ENCODE measurements around the gene SLF2.
"Not testable (repeated sequence)": the region's sequence is repeated elsewhere in the genome, so short reads cannot be mapped to it uniquely, and the experiment has no call there.

Gene SLF2

DNA sequence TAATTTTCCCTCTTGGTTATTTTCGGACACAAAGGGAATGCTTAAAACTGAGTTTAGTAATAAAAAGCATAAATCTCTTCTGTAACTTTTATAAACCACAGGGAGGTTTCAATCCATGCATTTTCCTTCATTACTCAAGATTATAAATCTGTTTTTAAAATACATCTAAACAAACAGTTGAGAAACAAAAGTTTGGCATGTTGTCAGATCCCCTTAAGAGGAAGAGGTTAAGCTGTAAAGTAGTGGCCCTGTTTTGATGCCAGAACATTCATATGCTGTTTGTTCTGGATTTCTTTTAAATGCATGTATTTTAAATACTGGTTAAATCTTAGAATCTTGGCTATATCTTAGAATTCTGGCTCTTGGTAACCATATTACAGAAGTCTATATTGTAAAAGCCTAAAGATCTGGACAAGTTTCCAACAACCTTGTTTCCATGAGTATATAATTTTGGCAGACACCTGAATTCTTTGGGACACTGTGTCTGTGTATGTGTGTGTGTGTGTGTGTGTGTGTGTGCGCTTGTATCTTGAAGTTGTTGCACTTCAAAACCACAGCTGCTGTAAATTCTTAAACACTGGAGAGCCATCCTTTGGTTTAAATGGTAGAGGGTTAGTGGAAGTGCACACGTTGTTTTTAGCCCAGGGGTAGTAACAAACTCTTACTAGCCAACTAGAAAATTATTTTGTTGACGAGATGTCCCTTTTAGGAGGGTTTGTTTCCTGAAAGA is 49.8 kb downstream of the SLF2 start:
- DNase-seq, result no peak

GRCh38 chr10:100963826-100964225 is 51.1 kb downstream of the SLF2 start:
- DNase-seq, result no peak

DNA sequence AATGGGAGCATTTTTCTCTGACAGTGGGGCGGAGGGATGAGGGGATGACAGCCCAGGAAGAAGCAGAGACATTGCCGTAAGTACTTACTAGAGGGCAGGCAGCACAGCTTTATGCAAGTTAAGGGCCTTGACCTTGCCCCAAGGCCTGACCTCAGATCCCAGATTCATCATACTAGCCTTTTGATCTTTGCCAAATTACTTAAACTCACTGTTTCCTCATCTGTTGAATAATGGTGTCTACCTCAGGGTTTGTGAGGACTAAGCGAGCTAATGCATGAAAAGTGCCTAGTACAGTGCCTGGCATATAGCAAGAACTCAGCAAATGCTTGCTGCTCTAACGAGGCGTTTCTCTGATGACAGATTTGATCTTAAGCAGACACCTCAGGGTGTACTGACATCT is 53.1 kb downstream of the SLF2 start:
- DNase-seq, result no peak

GRCh38 chr10:100966887-100967286 is 54.1 kb downstream of the SLF2 start:
- no peak for DNase-seq

GRCh38 chr10:100967332-100967731 is 54.6 kb downstream of the SLF2 start:
- DNase-seq, result no peak

DNA sequence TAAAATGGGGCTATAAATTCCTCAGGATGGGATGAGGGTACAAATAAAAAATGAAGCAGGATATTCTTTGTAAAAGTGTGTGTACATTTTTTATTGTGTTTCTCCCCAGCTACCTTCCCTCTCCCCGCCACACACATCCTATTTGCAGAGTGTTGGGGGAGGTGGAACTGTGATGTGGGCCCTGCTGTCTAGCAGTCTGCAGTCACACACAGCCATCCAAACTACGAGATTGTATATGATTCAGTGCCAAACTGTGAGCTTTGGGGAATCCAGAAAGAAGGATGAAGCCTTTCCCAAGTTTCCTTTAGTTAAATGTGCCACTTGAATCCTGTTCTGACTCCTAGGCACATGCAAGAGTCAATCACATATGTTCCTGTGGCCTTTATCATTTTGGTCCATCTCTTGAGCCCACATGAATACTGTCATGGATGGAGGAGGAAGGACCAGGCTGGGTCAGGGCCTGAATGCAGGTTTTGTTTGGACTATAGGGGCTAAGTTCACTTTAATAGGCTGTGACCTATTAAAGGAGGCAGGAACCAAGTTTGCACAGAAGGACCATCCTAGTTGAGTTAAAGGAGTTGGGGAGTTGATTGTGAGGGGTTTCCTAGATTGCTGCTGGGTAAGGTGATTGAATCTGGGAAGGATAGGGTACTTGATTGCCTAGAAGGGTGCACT is 55.4 kb downstream of the SLF2 start:
- DNase-seq, result peak in 1 of 51 donors; percentile 19

DNA sequence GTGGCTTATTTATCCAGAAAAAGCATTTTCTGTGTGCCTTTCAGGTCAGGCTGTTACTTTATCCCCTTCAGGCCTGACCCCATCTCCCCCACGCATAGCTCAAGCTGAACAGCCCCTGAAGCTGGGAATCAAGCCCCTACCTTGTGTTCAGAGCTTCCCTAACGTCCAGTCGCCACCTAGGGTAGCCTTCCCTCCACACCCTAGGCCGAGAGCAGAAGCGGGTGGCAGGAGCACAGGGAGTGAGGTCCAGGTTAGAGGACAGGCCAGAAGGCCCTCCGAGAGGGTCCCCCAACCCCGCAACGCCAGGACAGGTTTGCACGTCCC is 56.1 kb downstream of the SLF2 start:
- DNase-seq, result peak in 1 of 51 donors; percentile 62

DNA sequence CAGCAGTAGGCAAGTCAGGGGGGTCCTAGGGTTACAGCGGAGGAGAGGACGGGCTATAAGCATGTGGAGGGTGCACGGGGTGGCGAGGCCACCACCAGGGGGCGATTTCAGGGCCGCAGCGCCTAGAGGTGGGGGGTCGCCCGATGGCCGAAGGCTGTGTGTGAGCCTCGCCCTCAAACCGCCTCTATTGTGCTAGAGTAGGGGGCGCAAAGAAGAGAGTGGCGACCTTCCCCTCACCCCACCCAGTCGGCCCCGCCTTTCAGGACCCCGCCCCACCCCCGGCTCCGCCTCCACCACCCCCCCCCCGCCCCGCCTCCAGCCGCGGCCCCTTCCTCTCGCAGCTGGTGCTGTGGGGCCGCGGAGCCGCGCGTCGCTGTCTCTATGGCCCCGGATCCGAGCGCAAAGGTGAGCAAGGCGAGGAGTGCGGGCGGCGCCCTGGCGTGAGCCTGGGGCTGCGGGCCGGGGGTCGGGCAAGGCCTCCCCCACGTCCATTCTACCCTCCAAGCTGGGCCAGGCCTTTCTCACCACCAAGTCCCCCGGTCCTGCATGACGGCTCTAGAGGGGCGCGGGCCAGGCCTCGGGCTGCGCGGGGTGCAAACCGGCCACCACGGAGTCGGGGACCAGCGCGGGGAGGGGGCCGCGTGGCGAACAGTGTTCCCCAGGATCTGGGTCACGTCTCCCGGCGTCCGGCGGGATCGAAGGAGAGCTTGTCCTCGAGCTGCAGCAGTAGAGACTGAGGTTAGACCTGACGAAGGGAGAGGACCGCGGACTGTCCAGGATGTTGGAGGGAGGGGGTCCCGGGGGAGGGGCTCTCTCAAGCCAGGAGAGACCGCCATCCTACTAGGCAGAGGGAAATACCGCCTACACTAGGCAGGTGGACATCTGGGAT is 56.7 kb downstream of the SLF2 start, which contains the start of gene SEMA4G:
TSS of gene SEMA4G (plus strand) at position 318 of the 889 bp plus-strand sequence. CDS start 3,409 bp downstream, outside the sequence.
- DNase-seq, result peak in 21 of 51 donors; percentile 18 to 65 (median 34)

DNA sequence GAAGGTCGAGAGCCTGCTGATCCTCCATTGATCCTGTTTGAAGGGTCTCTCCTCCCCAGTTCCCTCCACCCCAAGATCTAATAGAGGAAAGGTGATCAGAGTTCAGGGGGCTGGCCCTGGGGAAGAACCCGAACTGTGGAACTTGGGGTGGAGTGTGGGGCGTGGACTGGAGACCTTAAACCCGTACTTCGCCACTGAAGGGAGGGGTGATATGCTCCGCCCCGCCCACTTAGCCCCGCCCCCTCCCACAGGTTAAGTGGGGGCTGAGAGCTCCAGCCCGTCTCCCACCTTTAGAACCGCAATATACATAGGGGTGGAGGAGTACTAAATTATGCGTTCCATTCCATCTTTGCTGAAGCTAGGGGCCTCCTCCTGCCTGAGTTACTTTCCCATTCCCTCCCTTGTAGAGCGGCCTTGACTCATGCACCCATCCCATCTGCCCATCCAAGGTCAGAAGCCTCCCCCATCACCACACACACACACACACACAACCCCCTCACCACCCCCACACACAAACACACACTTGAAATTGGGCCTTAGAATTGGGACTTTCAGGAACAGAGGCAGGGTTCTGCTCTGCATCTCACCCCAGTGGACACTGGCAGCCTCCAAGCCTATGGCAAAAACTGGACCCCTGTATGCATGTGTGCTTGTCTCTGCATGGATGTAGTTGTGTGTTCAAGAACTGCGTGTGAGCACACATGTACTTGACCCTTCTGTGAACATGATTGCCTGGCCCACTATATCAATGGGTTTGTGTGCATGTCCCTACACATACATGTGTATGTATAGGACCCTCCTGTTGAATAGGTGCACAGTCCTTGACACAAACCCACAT is 57.5 kb downstream of the SLF2 start:
- peak in 4 of 51 donors; percentile 5 to 21 (median 12) for DNase-seq

GRCh38 chr10:100970914-100971811 is 58.4 kb downstream of the SLF2 start:
- no peak for DNase-seq

DNA sequence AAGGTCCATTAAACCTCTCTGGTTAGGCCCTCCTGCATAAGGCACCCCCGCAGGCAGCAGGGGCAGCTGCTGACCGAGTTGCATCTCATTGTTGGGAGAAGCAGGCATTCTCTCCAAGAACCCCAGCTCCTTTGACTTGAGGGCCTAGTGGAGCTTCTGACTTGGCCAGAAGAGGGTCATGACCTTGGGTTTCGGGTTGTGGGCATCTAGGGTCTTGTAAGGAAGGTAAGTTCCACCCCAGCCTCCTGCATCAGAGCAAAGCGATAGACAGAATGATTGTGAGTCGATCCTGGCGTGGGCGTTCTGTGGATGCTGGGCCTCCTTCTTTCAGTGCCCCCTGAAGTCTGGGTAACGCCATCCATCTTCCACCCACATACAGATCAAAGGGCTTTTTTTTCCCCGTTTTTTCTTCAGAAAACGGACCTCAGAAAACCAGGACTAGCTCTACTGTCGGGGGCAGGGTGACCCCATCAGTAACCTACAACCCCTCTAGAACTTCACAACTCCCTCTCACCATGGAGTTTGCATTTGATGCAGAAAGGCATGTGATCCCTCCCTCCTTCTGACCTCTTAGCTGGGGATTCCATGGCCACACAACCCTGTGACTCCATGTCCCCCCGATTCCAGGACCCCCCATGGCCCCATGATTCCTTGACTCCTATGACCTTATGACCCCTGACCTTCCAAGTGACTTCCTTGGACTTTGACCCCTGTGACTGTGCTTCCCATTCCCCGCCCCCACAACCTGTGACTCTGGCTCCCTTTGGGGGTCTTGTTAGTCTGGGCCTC is 59.5 kb downstream of the SLF2 start:
- DNase-seq, result no peak

- DNase-seq, result no peak
Measured at GRCh38 chr10:100972904-100973535, 60.3 kb downstream of the SLF2 start.

- DNase-seq, result not testable (repeated sequence)
Measured at GRCh38 chr10:100975397-100975796, 62.6 kb downstream of the SLF2 start.

DNA sequence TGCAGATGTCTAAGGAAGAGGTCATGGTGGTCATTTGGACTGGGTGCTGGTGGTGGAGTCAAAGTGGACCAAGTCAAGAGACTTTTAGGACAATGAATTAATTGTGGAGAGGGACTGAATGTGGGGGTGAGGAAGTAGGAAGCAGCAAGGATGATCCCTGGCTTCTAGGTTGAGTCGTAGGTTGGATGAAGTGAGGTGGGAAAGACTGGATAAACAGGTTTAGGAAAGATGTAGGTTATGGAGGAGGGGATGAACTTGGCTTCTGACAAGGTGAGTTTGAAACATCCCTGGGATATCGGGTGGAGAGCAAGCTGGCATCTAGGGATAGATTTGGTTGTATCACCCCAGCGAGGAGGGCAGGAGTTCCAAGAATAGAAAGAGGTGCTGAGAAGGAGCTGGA is 64.1 kb downstream of the SLF2 start:
- DNase-seq, result no peak

DNA sequence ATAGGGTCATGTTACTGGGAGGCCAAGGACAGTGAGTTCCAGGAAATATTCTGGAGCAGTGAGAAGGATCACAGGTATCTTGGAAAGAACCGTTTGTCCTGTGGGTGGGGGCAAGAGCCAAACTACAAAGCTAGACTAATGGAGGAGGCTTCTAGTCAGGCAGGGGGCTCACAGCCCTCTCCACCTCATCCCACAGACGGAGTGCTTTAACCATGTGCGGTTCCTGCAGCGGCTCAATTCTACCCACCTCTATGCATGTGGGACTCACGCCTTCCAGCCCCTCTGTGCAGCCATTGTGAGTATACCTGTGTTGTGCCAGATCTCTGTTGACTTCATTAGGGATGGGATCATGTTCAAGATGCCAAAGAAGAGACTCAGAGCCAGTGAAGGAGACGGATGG is 64.7 kb downstream of the SLF2 start:
- no peak for DNase-seq

DNA sequence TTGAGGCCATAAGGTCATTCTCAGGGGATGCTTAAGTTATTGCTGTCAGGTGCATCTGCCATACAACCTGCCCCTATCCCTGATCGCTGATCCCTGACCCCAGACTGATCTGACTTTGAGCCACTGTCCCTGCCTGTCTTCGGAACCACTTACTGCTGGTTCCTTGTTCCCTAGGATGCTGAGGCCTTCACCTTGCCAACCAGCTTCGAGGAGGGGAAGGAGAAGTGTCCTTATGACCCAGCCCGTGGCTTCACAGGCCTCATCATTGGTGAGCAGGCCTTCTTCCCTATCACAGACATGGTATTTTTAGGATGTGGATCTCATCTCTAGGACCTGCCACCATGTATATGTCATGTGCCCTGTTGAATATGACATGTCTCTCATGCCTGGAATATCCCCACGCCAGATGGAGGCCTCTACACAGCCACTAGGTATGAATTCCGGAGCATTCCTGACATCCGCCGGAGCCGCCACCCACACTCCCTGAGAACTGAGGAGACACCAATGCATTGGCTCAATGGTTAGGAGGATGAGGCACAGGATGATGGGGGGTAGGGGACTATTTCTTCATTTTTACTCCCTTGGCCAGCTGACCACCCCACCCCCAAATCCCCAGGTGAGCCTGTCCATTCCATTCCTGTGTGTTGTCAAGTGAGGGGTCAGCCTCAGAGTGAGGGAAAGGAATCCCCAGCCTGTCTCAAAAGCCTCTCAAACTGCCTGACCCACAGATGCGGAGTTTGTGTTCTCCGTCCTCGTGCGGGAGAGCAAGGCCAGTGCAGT is 65.5 kb downstream of the SLF2 start:
- no peak for DNase-seq

- DNase-seq, result no peak
Measured at GRCh38 chr10:100978901-100979195, 66.1 kb downstream of the SLF2 start.

GRCh38 chr10:100979791-100980272 is 67.1 kb downstream of the SLF2 start:
- no peak for DNase-seq
